Endothelial cell of umbilical vein (primary cell): ENCODE results near the gene CLC. TPM values are rescaled to one million over a fixed set of nuclear protein-coding genes. Genes with fewer than 3 reads are reported as not detected.

Experiments
- BruUV-seq: library from RNA; stranded (reverse); fragments of 400-500 nt; replicated peaks from 2 replicates; lab custom pipeline; 2021; lab: Mats Ljungman, UMichigan
- CTCF ChIA-PET: fragments of 300-600, 350-600 bp; sonication (Branson Sonifier 250); formaldehyde crosslinking; loops from one replicate; lab custom pipeline; 2021; ENCODE audit warnings: antibody characterized with exemption, inconsistent platforms; lab: Charles Lee
- POLR2A ChIA-PET: fragments of 300-600, 350-600 bp; sonication (Branson Sonifier 250); formaldehyde crosslinking; loops from one replicate; lab custom pipeline; 2021; ENCODE audit warnings: antibody characterized with exemption, inconsistent platforms; lab: Charles Lee
- DNase-seq: peaks from one replicate; pipeline ENCODE4 v3.0.0-alpha.2; 2011; ENCODE audit warnings: low read depth, low spot score
- FAIRE-seq: peaks from 2 replicates; lab custom pipeline; 2011; peaks lifted over from hg19 to GRCh38; lab: Jason Lieb, UNC
- H2AFZ ChIP-seq: 2 replicates; pipeline ENCODE4 v1.6.0; 2012; ENCODE audit warnings: low read depth, low read length, control low read depth, inconsistent platforms
- H3K27ac ChIP-seq: 2 replicates; pipeline ENCODE4 v1.5.1; 2011; ENCODE audit warnings: low read depth, mild to moderate bottlenecking, control low read depth, low read length, moderate library complexity; ENCODE audit not compliant: insufficient read depth
- H3K27me3 ChIP-seq, 2 experiments: 2 replicates each; pipeline versions ENCODE4 v1.6.0 to v1.6.1; 2011; ENCODE audit warnings: low read length in 2 of 2, mixed read lengths in 1 of 2; ENCODE audit not compliant: control insufficient read depth in 2 of 2, insufficient read depth in 2 of 2
- H3K36me3 ChIP-seq, 2 experiments: 2 replicates in 1 of 2; 3 replicates in 1 of 2; pipeline ENCODE4 v1.5.1; 2011; ENCODE audit warnings: low read length in 2 of 2, mild to moderate bottlenecking in 1 of 2, moderate library complexity in 1 of 2; ENCODE audit not compliant: control insufficient read depth in 2 of 2, insufficient read depth in 2 of 2; ENCODE audit errors: extremely low read depth in 1 of 2
- H3K4me1 ChIP-seq: 3 replicates; pipeline ENCODE4 v1.5.1; 2011; ENCODE audit warnings: mild to moderate bottlenecking, low read length; ENCODE audit not compliant: control insufficient read depth, insufficient read depth; ENCODE audit errors: extremely low read depth
- H3K4me2 ChIP-seq: 2 replicates; pipeline ENCODE4 v1.6.1; 2011; ENCODE audit warnings: low read length, control low read depth, mixed read lengths; ENCODE audit not compliant: insufficient read depth
- H3K4me3 ChIP-seq, 3 experiments: fragments of 200-600 bp in 1 of 3; sonication (generic), shearing (Covaris generic) in 1 of 3; replicated peaks in 1 of 3; 2 replicates each; pipeline ENCODE4 v1.5.1; 2011 to 2016; ENCODE audit warnings: control low read depth in 3 of 3, low read length in 3 of 3, mild to moderate bottlenecking in 2 of 3, inconsistent platforms in 1 of 3, low read depth in 1 of 3, moderate library complexity in 1 of 3; ENCODE audit not compliant: insufficient read depth in 1 of 3
- H3K79me2 ChIP-seq: 2 replicates; pipeline ENCODE4 v1.6.0; 2012; ENCODE audit warnings: low read length, inconsistent platforms; ENCODE audit not compliant: control insufficient read depth, insufficient read depth
- H3K9ac ChIP-seq: replicated peaks from 2 replicates; pipeline ENCODE3; 2011; ENCODE audit warnings: low read length, control low read depth; ENCODE audit not compliant: insufficient read depth; ENCODE audit errors: extremely low read depth
- H3K9me1 ChIP-seq: replicated peaks from 3 replicates; pipeline ENCODE4 v1.6.0; 2011; ENCODE audit warnings: mild to moderate bottlenecking, low read length; ENCODE audit not compliant: control insufficient read depth, insufficient read depth; ENCODE audit errors: extremely low read depth
- H3K9me3 ChIP-seq: replicated peaks from 2 replicates; pipeline ENCODE4 v1.5.1; 2012; ENCODE audit warnings: low read length, inconsistent platforms; ENCODE audit not compliant: control insufficient read depth, insufficient read depth
- H4K20me1 ChIP-seq: replicated peaks from 2 replicates; pipeline ENCODE3; 2011; ENCODE audit warnings: mild to moderate bottlenecking, low read length; ENCODE audit not compliant: control insufficient read depth, insufficient read depth; ENCODE audit errors: extremely low read depth
- EZH2 ChIP-seq: IDR thresholded peaks from 2 replicates; pipeline ENCODE4 v1.6.1; 2012; ENCODE audit warnings: borderline replicate concordance, low read depth, mild to moderate bottlenecking, moderate library complexity, low read length, inconsistent platforms; ENCODE audit not compliant: severe bottlenecking
- FOS ChIP-seq: IDR thresholded peaks from 2 replicates; pipeline ENCODE4 v1.6.1; 2011; ENCODE audit warnings: mild to moderate bottlenecking, low read length, moderate library complexity, borderline replicate concordance; ENCODE audit not compliant: insufficient read depth
- GATA2 ChIP-seq: IDR thresholded peaks from 2 replicates; pipeline ENCODE4 v1.7.0; 2011; ENCODE audit warnings: low read depth, mild to moderate bottlenecking, moderate library complexity, mixed read lengths, low read length; ENCODE audit not compliant: insufficient read length, insufficient read depth
- JUN ChIP-seq: IDR thresholded peaks from 2 replicates; pipeline ENCODE4 v1.6.1; 2011; ENCODE audit warnings: borderline replicate concordance, low read depth; ENCODE audit not compliant: insufficient read length, insufficient read depth
- MYC ChIP-seq: IDR thresholded peaks from one replicate; pipeline ENCODE4 v1.6.1; 2011; ENCODE audit warnings: mild to moderate bottlenecking, low read depth, low read length
- POLR2A ChIP-seq: IDR thresholded peaks from 2 replicates; pipeline ENCODE4 v1.6.1; 2012; ENCODE audit warnings: low read depth, mild to moderate bottlenecking, control low read depth, low read length
- POLR2AphosphoS5 ChIP-seq: IDR thresholded peaks from 2 replicates; pipeline ENCODE4 v1.6.1; 2012; ENCODE audit warnings: low read depth, mild to moderate bottlenecking, control low read depth, low read length, moderate library complexity; ENCODE audit not compliant: insufficient read depth
- dilution Hi-C: fragments of 300-500 bp; cut with MboI; formaldehyde crosslinking; loops from one replicate; pipeline ENCODE4 v1.15.0; 2019; ENCODE audit warnings: low sequenced_read_pairs; ENCODE audit not compliant: extremely low pct_ligation_motif_present
- intact Hi-C: fragments of 100-400 bp; cut with micrococcal nuclease; formaldehyde crosslinking; loops from one replicate; pipeline ENCODE4 v1.10.0; 2022
- polyA plus RNA-seq, 4 experiments: library from polyadenylated mRNA; depleted of rRNA in 3 of 4; stranded (reverse) in 3 of 4; unstranded in 1 of 4; fragments of >200 nt; gene quantifications; 2 replicates each; pipeline versions ENCODE4 v1.2.1 to v1.2.3, GENCODE V29; 2011 to 2012; ENCODE audit warnings: missing spikeins in 1 of 4
- total RNA-seq: library from RNA; stranded (reverse); gene quantifications from 2 replicates; pipeline ENCODE4 v1.2.3, GENCODE V29; 2021
- TF ChIP-seq, protein P1 (sequence below): IDR thresholded peaks from 2 replicates; pipeline ENCODE4 v1.6.1; 2011; ENCODE audit not compliant: insufficient read depth, insufficient read length
- TF ChIP-seq, protein P2 (sequence below), 2 donors: IDR thresholded peaks; 1 replicate in 1 of 2; 2 replicates in 1 of 2; pipeline ENCODE4 v1.5.1; 2011; ENCODE audit warnings: low read length in 2 of 2, mild to moderate bottlenecking in 2 of 2, moderate library complexity in 2 of 2, control low read depth in 1 of 2, inconsistent platforms in 1 of 2, low read depth in 1 of 2; ENCODE audit not compliant: insufficient read depth in 1 of 2; ENCODE audit errors: extremely low read depth in 1 of 2

CLC gene
- total and polyA plus RNA-seq, 2 donors (not counting 3 experiments of a cell fraction or from before 2014, with no cell fraction given) = not detected

GRCh38 chr19:39754544-39754943 lies 16.7 kb upstream of the CLC start:
- no peaks in the 10 kb centered on the region for H3K79me2 ChIP-seq
- intact Hi-C loops (no loop called here), dilution Hi-C loops (no loop called here)
- no peaks in the 10 kb centered on the region for H3K36me3 ChIP-seq
- no peak overlapping the region for H2AFZ ChIP-seq
- ChIA-PET CTCF (no interaction called here), POLR2A (no interaction called here)
- no peaks in the 10 kb centered on the region for H3K4me1 ChIP-seq
- H3K9me1 ChIP-seq = no peaks in the 10 kb centered on the region
- DNase-seq (no peak), FAIRE-seq (no peak)
- H3K27ac ChIP-seq = no peak overlapping the region
- no peak overlapping the region for H3K4me2 ChIP-seq
- H4K20me1 ChIP-seq = no peaks in the 10 kb centered on the region
- peaks cover 4 to 6% of the 10 kb centered on the region in 2 experiments for H3K27me3 ChIP-seq
- TF ChIP-seq FOS (no peak), MYC (no peak), EZH2 (no peak), POLR2A (no peak), GATA2 (no peak), JUN (no peak), POLR2AphosphoS5 (no peak)
- TF ChIP-seq, protein P1, sequence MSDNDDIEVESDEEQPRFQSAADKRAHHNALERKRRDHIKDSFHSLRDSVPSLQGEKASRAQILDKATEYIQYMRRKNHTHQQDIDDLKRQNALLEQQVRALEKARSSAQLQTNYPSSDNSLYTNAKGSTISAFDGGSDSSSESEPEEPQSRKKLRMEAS = no peak
- TF ChIP-seq, protein P2, sequence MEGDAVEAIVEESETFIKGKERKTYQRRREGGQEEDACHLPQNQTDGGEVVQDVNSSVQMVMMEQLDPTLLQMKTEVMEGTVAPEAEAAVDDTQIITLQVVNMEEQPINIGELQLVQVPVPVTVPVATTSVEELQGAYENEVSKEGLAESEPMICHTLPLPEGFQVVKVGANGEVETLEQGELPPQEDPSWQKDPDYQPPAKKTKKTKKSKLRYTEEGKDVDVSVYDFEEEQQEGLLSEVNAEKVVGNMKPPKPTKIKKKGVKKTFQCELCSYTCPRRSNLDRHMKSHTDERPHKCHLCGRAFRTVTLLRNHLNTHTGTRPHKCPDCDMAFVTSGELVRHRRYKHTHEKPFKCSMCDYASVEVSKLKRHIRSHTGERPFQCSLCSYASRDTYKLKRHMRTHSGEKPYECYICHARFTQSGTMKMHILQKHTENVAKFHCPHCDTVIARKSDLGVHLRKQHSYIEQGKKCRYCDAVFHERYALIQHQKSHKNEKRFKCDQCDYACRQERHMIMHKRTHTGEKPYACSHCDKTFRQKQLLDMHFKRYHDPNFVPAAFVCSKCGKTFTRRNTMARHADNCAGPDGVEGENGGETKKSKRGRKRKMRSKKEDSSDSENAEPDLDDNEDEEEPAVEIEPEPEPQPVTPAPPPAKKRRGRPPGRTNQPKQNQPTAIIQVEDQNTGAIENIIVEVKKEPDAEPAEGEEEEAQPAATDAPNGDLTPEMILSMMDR (IDR thresholded peaks at IDR 0.05; ENCODE audit: extremely low read depth in 1 of 2, insufficient read depth in 1 of 2, low read depth in 1 of 2, low read length in 2 of 2) = no peak
- BruUV-seq = no TSS peak
- no peaks in the 10 kb centered on the region for H3K9me3 ChIP-seq
- no peak overlapping the region for H3K9ac ChIP-seq
- H3K4me3 ChIP-seq = no peak overlapping the region
